HG03280 (cell line): Measurements from ENCODE around the gene KCNIP1.

Experiments used
- ATAC-seq: cut with Tn5 transposase; IDR thresholded peaks from one replicate; pipeline ENCODE4 v1.9.1; 2021; ENCODE audit warnings: mild to moderate bottlenecking, moderate library complexity; ENCODE audit not compliant: unreplicated experiment

KCNIP1 gene

GRCh38 chr5:170503990-170504596 lies at the start of gene KCNIP1:
Gene KCNIP1, plus strand, starts transcription at chr5:170504020.
- ATAC-seq: no peak

DNA sequence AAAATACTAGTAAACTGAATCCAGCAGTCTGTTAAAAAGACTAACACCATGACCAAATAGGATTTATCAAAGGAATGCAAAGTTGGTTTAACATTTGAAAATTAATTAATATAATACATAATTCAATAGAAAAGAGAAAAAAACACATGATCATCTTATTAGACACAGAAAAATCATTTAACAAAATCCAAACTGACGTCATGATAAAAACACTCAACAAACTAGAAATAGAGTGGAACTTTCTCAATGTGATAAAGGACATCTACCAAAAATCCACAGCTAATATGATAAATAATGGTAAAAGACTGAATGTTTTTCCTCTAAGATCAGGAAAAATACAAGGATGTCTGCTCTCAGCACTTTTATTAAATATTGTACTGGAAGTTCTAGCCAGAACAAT lies 40.4 kb upstream of the KCNIP1 start:
- no peak for ATAC-seq

GRCh38 chr5:170464280-170465127 lies 39.3 kb upstream of the KCNIP1 start:
- ATAC-seq: no peak

- ATAC-seq: no peak
Measured at GRCh38 chr5:170466553-170466952, 37.3 kb upstream of the KCNIP1 start.

DNA sequence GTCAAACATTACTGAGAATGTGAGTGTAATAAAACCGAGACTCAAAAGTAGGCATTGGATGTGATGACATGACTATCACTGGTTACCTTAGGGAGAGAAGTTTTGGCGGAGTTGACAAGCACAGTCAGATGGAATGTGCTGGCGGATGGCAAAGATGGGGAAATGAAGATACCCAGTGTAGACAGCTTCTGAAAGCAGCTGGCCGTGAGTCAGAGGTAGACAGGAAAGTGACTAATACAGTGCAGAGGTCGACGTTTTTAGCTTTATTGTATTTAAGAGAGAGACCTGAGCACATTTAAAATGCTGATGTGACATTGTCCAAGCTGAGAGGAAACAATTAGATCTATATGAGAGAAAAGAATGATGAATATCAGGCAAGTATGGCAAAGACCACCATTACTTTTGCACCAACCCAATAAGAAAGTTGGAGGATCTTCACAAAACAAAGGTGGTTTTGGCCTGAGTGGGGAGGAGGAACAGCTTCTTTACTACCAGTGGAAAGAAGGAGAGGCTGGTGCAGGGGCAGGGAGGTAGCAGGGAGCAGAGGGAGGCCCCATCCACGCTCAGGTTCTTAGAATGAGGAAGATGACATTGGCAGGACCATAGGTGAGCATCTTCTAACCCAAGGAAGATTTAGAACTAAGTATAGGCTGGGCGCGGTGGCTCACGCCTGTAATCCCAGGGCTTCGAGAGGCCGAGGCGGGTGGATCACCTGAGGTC lies 36.7 kb upstream of the KCNIP1 start:
- peak; percentile 54 for ATAC-seq

- ATAC-seq: no peak
Measured at GRCh38 chr5:170468633-170469285, 35.1 kb upstream of the KCNIP1 start.

DNA sequence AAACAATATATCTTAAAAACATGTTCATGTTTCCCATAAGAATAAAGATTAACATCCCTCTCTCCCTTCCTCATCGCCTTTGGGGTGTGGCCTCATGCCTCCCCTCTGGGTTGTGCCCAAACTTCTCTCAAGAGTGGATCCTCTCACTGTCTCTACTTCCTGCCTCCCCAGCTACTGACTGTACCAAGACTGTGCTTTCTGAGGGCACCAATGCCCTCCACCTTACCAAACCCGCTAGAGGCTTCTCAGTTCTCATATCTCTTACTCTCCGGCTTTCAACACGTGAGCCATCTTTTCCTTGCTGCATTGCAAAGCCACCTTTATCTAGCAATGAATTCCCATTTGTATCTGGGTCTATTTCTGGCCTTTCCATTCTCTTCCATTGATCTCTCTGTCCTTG lies 34.4 kb upstream of the KCNIP1 start:
- no peak for ATAC-seq

DNA sequence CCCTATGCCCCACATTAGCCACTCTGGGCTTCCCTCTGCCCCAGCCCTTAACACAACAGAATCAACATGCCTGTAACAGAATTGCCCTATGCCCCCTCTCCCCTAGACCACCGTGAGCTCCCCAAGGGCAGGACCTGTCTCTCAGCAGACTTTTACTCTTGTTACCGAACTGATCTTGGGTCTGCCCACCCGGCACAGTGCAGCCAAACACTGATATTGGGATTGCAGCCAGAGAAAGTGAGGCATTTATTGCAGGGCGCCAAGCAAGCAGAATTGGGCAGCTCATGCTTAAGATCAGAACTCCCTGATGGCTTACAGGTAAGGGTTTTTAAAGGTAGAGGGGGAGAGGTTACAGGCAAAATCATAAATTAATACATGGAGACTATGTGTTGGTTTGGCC lies 33.5 kb upstream of the KCNIP1 start:
- no peak for ATAC-seq

GRCh38 chr5:170470808-170471404 lies 32.9 kb upstream of the KCNIP1 start:
- no peak for ATAC-seq

- ATAC-seq: no peak
Measured at GRCh38 chr5:170471551-170472178, 32.2 kb upstream of the KCNIP1 start.

GRCh38 chr5:170473642-170474041 lies 30.2 kb upstream of the KCNIP1 start:
- no peak for ATAC-seq

DNA sequence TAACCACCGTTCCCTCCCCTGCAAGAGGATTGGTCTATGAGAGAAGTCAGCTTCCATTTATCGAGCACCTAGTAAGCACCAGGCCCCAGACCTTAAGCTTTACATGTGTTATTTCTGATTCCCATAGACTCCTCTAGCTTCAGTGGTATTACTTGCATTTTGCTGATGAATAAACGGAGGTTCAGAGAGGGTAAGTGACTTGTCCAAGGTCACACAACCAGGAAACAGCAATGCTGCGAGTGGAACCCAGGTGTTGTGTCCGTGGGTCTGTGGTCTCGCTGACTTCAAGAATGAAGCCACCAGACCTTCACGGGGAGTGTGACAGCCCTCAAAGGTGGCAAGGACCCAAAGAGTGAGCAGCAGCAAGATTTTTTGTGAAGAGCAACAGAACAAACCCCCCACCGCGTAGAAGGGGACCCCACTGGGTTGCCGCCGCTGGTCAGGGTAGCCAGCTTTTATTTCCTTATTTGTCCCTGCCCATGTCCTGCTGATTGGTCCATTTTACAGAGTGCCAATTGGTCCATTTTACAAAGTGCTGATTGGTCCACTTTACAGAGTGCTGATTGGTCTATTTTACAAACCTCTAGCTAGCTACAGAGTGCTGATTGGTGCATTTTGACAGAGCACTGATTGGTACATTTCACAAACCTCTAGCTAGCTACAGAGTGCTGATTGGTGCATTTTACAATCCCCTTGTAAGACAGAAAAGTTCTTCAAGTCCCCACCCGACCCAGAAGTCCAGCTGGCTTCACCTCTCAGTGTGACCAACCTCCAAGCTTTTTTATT lies 29.1 kb upstream of the KCNIP1 start:
- no peak for ATAC-seq

DNA sequence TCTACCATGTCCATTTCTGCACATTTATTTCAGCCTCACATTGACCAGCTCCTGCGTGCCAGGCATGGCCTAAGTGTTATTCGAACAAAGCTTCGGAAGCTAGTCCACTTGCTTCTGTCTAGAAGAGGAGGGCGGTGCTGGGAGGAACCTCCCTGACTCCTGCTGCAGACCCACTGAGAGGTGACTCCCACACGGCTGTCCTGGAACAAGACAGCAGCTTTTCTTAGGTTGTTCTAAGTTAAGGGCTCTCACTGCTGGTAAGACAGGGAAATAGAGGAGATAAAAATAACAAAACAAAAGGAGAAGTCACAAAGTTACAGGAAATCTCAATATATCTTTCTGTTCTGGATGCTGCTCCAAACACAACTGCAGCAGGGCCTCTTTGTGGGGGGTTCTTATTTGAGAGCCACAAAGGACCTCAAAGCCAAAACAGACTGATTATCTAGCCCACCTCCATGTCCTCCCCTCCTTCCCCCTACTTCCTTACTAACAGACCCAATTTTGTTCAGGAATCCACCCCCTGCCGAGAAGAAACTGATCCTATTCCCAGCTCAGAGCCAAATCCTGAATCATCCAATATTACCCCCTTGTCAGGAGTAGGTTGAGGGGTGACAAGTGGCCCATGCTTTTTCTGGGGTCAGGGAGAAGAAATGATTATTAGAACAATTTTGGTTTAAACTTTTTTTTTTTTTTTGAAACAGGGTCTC lies 28.4 kb upstream of the KCNIP1 start:
- no peak for ATAC-seq

GRCh38 chr5:170476704-170477103 lies 27.1 kb upstream of the KCNIP1 start:
- no peak for ATAC-seq

GRCh38 chr5:170477906-170478305 lies 25.9 kb upstream of the KCNIP1 start:
- no peak for ATAC-seq

GRCh38 chr5:170478306-170478705 lies 25.5 kb upstream of the KCNIP1 start:
- ATAC-seq: no peak

- no peak for ATAC-seq
Measured at GRCh38 chr5:170479484-170479883, 24.3 kb upstream of the KCNIP1 start.

DNA sequence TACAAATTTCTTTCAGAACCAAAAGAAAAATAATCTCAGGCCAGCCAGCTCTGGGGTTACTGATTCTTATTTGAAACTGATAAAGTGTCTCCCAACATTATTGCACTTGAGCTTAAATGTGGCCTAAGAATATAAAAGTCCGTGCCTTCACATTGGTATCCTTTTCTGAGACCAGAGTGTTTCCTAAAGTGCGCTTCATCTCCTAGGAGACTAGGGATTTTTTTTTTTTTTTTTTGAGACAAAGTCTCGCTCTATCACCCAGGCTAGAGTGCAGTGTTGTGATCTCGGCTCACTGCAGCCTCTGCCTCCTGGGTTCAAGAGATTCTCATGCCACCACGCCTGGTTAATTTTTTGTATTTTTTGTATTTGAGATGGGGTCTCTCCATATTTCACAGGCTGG lies 23.6 kb upstream of the KCNIP1 start:
- ATAC-seq: no peak

- no peak for ATAC-seq
Measured at GRCh38 chr5:170481849-170482248, 22.0 kb upstream of the KCNIP1 start.
